ENCODE data around the gene BST1. TPM values are rescaled to one million over a fixed set of nuclear protein-coding genes. Genes with fewer than 3 reads are reported as not detected.
A peak's percentile ranks its signal among the peaks of the same experiment; 100 is the strongest.

BST1 gene
- polyA plus RNA-seq, 1 of the 3 experiments (the other 2 are of a cell fraction): 7.3 TPM

- 0 out of 2 replicates have a peak overlapping the region, but pooled peaks have one; percentile 93 for H2AFZ ChIP-seq (ENCODE audit: low read depth)
- no peak for DNase-seq
- peak overlapping the region in 1 of 2 experiments; percentile 66; a peak in 2 of 4 replicates for H3K4me3 ChIP-seq (ENCODE audit: low read depth in 2 of 2, low read length in 1 of 2)
- H3K9me3 ChIP-seq: no peaks in the 10 kb centered on the region
- H3K4me2 ChIP-seq: peak overlapping the region; percentile 78; the same call in 1 of the 2 replicates
- no peak overlapping the region for H3K9ac ChIP-seq
- H4K20me1 ChIP-seq (ENCODE audit: insufficient read depth): no peaks in the 10 kb centered on the region
- peaks cover 0 to 10% of the 10 kb centered on the region in 2 experiments; a peak in 2 of 4 replicates for H3K4me1 ChIP-seq (ENCODE audit: control insufficient read depth in 1 of 2, insufficient read depth in 2 of 2, low read depth in 1 of 2, low read length in 1 of 2)
- no peaks in the 10 kb centered on the region for H3K36me3 ChIP-seq (replicated peaks in 1 of 2; ENCODE audit: control insufficient read depth in 1 of 2, insufficient read depth in 2 of 2, low read length in 1 of 2)
- H3K79me2 ChIP-seq (ENCODE audit: insufficient read depth): no peaks in the 10 kb centered on the region
- no peaks in the 10 kb centered on the region for H3K9me2 ChIP-seq
- WGBS (ENCODE audit: low lambda C conversion rate): 71% methylated on average over 1 of the region's 1 CpG
- TF ChIP-seq FOSL2 (IDR thresholded peaks at IDR 0.05; ENCODE audit: borderline replicate concordance, low read depth) (no peak), FOXM1 (IDR thresholded peaks at IDR 0.05; ENCODE audit: low read depth) (no peak), YY1 (IDR thresholded peaks at IDR 0.05; ENCODE audit: low read depth) (no peak), GABPA (IDR thresholded peaks at IDR 0.05; ENCODE audit: low read depth) (no peak), RXRA (IDR thresholded peaks at IDR 0.05; ENCODE audit: borderline replicate concordance, low read depth) (no peak), POLR2AphosphoS5 (IDR thresholded peaks at IDR 0.05; ENCODE audit: low read depth, low read length) (no peak), JUND (IDR thresholded peaks at IDR 0.05) (no peak)
- TF ChIP-seq, protein P1, sequence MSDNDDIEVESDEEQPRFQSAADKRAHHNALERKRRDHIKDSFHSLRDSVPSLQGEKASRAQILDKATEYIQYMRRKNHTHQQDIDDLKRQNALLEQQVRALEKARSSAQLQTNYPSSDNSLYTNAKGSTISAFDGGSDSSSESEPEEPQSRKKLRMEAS (IDR thresholded peaks at IDR 0.05; ENCODE audit: low read depth): no peak
- TF ChIP-seq, protein P2, sequence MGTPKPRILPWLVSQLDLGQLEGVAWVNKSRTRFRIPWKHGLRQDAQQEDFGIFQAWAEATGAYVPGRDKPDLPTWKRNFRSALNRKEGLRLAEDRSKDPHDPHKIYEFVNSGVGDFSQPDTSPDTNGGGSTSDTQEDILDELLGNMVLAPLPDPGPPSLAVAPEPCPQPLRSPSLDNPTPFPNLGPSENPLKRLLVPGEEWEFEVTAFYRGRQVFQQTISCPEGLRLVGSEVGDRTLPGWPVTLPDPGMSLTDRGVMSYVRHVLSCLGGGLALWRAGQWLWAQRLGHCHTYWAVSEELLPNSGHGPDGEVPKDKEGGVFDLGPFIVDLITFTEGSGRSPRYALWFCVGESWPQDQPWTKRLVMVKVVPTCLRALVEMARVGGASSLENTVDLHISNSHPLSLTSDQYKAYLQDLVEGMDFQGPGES (IDR thresholded peaks at IDR 0.05; ENCODE audit: low read depth, low read length): no peak
- TF ChIP-seq, protein P3, sequence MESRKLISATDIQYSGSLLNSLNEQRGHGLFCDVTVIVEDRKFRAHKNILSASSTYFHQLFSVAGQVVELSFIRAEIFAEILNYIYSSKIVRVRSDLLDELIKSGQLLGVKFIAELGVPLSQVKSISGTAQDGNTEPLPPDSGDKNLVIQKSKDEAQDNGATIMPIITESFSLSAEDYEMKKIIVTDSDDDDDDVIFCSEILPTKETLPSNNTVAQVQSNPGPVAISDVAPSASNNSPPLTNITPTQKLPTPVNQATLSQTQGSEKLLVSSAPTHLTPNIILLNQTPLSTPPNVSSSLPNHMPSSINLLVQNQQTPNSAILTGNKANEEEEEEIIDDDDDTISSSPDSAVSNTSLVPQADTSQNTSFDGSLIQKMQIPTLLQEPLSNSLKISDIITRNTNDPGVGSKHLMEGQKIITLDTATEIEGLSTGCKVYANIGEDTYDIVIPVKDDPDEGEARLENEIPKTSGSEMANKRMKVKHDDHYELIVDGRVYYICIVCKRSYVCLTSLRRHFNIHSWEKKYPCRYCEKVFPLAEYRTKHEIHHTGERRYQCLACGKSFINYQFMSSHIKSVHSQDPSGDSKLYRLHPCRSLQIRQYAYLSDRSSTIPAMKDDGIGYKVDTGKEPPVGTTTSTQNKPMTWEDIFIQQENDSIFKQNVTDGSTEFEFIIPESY (IDR thresholded peaks at IDR 0.05; ENCODE audit: borderline replicate concordance, low read depth): no peak
- no peak overlapping the region for H3K27ac ChIP-seq (ENCODE audit: low read depth in 2 of 2, low read length in 1 of 2)
- H3K27me3 ChIP-seq (ENCODE audit: insufficient read depth): peaks cover 21% of the 10 kb centered on the region
- ChIA-PET POLR2A (no interaction called here), CTCF (interaction anchor here (0.9 to 3.5 kb wide), 10 partner anchors 8 to 300 kb away, joined by 3 to 18 read pairs (median 4); no protein-coding TSS in a partner anchor)
- H3F3A ChIP-seq (replicated peaks; ENCODE audit: insufficient read depth): no peaks in the 10 kb centered on the region
Measured at GRCh38 chr4:15779809-15780208, 76.9 kb downstream of the BST1 start.

DNA sequence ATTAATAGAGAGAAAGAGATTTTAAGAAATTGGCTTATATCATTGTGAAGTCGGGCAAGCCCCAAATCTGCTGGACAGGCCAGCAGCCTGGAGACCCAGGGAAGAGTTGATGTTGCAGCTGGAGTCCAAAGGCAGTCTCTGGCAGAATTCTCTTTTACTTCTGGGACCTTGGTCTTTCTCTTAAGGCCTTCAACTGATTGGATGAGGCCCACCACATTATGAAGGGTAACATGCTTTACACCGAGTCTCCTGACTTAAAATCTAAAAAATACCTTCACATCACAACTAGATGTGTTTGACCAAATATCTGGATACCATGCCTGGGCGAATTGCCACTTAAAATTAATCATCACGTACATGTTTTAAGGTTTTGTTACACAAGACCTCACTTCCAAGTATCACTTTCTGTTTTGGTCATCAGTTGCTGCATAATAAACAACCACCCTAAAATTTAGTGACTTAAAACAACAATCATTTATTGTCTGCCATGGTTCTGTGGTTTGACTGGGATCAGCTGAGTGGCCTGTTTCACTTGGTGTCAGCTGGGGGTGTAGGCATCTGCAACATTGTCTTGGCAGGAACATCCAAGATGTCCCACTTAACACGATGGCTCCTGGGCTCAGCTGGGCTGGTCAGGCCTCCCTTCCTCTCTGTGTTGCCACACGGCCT is 78.7 kb downstream of the BST1 start:
- H3K36me3 ChIP-seq (replicated peaks in 1 of 2; ENCODE audit: control insufficient read depth in 1 of 2, insufficient read depth in 2 of 2, low read length in 1 of 2): no peaks in the 10 kb centered on the region
- H3K9me3 ChIP-seq: no peaks in the 10 kb centered on the region
- H3K9ac ChIP-seq: no peak overlapping the region
- no peak overlapping the region for H2AFZ ChIP-seq (ENCODE audit: low read depth)
- H3K27ac ChIP-seq (ENCODE audit: low read depth in 2 of 2, low read length in 1 of 2): no peak overlapping the region
- CTCF ChIA-PET: interaction anchor here (0.8 to 5.4 kb wide), 3 partner anchors 24 to 174 kb away, joined by 3 to 26 read pairs (median 17); no protein-coding TSS in a partner anchor
- POLR2A ChIA-PET: no interaction called here
- no peaks in the 10 kb centered on the region for H3K79me2 ChIP-seq (ENCODE audit: insufficient read depth)
- DNase-seq: no peak
- H3K4me1 ChIP-seq (ENCODE audit: control insufficient read depth in 1 of 2, insufficient read depth in 2 of 2, low read depth in 1 of 2, low read length in 1 of 2): peaks cover 0 to 10% of the 10 kb centered on the region in 2 experiments; a peak in 2 of 4 replicates
- no peak overlapping the region for H3K4me3 ChIP-seq (ENCODE audit: low read depth in 2 of 2, low read length in 1 of 2)
- H3K9me2 ChIP-seq: no peaks in the 10 kb centered on the region
- H3K4me2 ChIP-seq: no peak overlapping the region
- no peaks in the 10 kb centered on the region for H3F3A ChIP-seq (replicated peaks; ENCODE audit: insufficient read depth)
- peaks cover 16% of the 10 kb centered on the region for H3K27me3 ChIP-seq (ENCODE audit: insufficient read depth)
- H4K20me1 ChIP-seq (ENCODE audit: insufficient read depth): no peaks in the 10 kb centered on the region
- 65% methylated on average over 6 of the region's 6 CpGs for WGBS (ENCODE audit: low lambda C conversion rate)
- TF ChIP-seq MXI1 (IDR thresholded peaks at IDR 0.05; ENCODE audit: low read depth, low read length) (no peak), RCOR1 (IDR thresholded peaks at IDR 0.05; ENCODE audit: low read length) (no peak), PBX3 (IDR thresholded peaks at IDR 0.05) (no peak), SMC3 (IDR thresholded peaks at IDR 0.05; ENCODE audit: low read depth, low read length) (no peak), SIN3A (IDR thresholded peaks at IDR 0.05; ENCODE audit: borderline replicate concordance, low read depth, low read length) (no peak), RAD21 (IDR thresholded peaks at IDR 0.05; ENCODE audit: low read length) (no peak), GATA2 (CRISPR knock-in tag; IDR thresholded peaks at IDR 0.05) (no peak), EP300 (IDR thresholded peaks at IDR 0.05; ENCODE audit: borderline replicate concordance in 1 of 2, low read depth in 1 of 2, low read length in 1 of 2) (no peak), TAF1 (IDR thresholded peaks at IDR 0.05; ENCODE audit: borderline replicate concordance, low read depth, low read length) (no peak), FOXM1 (IDR thresholded peaks at IDR 0.05; ENCODE audit: low read depth) (no peak), NFIC (IDR thresholded peaks at IDR 0.05; ENCODE audit: borderline replicate concordance) (no peak), MEF2A (IDR thresholded peaks at IDR 0.05; ENCODE audit: borderline replicate concordance, low read depth) (no peak)
- TF ChIP-seq, protein P2 (IDR thresholded peaks at IDR 0.05; ENCODE audit: low read depth, low read length): no peak
- TF ChIP-seq, protein P4, sequence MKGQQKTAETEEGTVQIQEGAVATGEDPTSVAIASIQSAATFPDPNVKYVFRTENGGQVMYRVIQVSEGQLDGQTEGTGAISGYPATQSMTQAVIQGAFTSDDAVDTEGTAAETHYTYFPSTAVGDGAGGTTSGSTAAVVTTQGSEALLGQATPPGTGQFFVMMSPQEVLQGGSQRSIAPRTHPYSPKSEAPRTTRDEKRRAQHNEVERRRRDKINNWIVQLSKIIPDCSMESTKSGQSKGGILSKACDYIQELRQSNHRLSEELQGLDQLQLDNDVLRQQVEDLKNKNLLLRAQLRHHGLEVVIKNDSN (IDR thresholded peaks at IDR 0.05; ENCODE audit: borderline replicate concordance, low read depth): no peak

Measured in SK-N-SH (cell line).